GM18517 (cell line): ENCODE data around the gene SMC1B.
"Not testable (repeated sequence)": the region's sequence is repeated elsewhere in the genome, so short reads cannot be mapped to it uniquely, and the experiment has no call there.

Source experiments
- ATAC-seq: cut with Tn5 transposase; IDR thresholded peaks from one replicate; pipeline ENCODE4 v1.9.1; 2021; ENCODE audit warnings: mild to moderate bottlenecking, moderate library complexity; ENCODE audit not compliant: unreplicated experiment

SMC1B gene

GRCh38 chr22:45413368-45414211 lies at the start of gene SMC1B, which contains the start of gene RIBC2:
TSS of gene SMC1B (minus strand) at chr22:45413599. CDS start at chr22:45413567, 32 bp downstream.
TSS of gene RIBC2 (plus strand) at chr22:45413693. CDS start at chr22:45413887, 194 bp downstream.
- no peak for ATAC-seq

- ATAC-seq = no peak
These were observed 48.7 kb upstream of the SMC1B start for GRCh38 chr22:45462034-45462655.

- ATAC-seq = no peak
These were observed 47.1 kb upstream of the SMC1B start for GRCh38 chr22:45460288-45461109.

- ATAC-seq = no peak
These were observed 45.8 kb upstream of the SMC1B start for GRCh38 chr22:45459235-45459634.

GRCh38 chr22:45458532-45458931 lies 45.1 kb upstream of the SMC1B start:
- ATAC-seq = no peak

- ATAC-seq = no peak
These were observed 43.4 kb upstream of the SMC1B start for GRCh38 chr22:45456811-45457210.

GRCh38 chr22:45455621-45456020 lies 42.2 kb upstream of the SMC1B start:
- no peak for ATAC-seq

- ATAC-seq = no peak
These were observed 41.8 kb upstream of the SMC1B start for GRCh38 chr22:45455212-45455611.

GRCh38 chr22:45454275-45454674 lies 40.9 kb upstream of the SMC1B start:
- no peak for ATAC-seq

- no peak for ATAC-seq
These were observed 40.4 kb upstream of the SMC1B start for GRCh38 chr22:45453764-45454163.

- no peak for ATAC-seq
These were observed 39.4 kb upstream of the SMC1B start for GRCh38 chr22:45452565-45453379.

- no peak for ATAC-seq
These were observed 38.6 kb upstream of the SMC1B start for GRCh38 chr22:45451972-45452371.

- ATAC-seq = no peak
These were observed 37.7 kb upstream of the SMC1B start for GRCh38 chr22:45450921-45451651.

- no peak for ATAC-seq
These were observed 36.8 kb upstream of the SMC1B start for GRCh38 chr22:45450101-45450785.

GRCh38 chr22:45449442-45449841 lies 36.0 kb upstream of the SMC1B start:
- ATAC-seq = not testable (repeated sequence)

- no peak for ATAC-seq
These were observed 35.0 kb upstream of the SMC1B start for GRCh38 chr22:45448431-45448830.

- not testable (repeated sequence) for ATAC-seq
These were observed 34.2 kb upstream of the SMC1B start for GRCh38 chr22:45447596-45447995.

- ATAC-seq = no peak
These were observed 32.8 kb upstream of the SMC1B start for GRCh38 chr22:45446216-45446615.

- ATAC-seq = no peak
These were observed 31.8 kb upstream of the SMC1B start for GRCh38 chr22:45445031-45445710.
